ENCODE results near the gene IPP.

DNA sequence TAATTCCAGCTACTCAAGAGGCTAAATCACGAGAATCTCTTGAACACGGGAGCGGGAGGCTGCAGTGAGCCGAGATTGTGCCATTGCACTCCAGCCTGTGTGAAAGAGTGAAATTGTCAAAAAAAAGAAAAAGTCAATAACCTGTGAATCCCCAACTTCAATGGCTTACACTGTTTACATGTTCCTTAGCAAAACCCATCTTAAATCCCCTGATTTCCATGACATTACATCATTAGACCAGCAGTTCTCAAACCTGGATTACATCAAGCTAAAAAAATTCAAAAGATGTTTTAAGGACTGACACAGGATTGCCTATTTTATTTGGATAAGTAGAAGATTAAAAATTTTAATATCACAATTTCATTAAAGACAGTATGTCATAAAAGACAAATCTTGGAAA, 76.5 kb downstream of the IPP start:
- TF ChIP-seq, protein P1, sequence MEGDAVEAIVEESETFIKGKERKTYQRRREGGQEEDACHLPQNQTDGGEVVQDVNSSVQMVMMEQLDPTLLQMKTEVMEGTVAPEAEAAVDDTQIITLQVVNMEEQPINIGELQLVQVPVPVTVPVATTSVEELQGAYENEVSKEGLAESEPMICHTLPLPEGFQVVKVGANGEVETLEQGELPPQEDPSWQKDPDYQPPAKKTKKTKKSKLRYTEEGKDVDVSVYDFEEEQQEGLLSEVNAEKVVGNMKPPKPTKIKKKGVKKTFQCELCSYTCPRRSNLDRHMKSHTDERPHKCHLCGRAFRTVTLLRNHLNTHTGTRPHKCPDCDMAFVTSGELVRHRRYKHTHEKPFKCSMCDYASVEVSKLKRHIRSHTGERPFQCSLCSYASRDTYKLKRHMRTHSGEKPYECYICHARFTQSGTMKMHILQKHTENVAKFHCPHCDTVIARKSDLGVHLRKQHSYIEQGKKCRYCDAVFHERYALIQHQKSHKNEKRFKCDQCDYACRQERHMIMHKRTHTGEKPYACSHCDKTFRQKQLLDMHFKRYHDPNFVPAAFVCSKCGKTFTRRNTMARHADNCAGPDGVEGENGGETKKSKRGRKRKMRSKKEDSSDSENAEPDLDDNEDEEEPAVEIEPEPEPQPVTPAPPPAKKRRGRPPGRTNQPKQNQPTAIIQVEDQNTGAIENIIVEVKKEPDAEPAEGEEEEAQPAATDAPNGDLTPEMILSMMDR (IDR thresholded peaks at IDR 0.05) = no peak
- TF ChIP-seq POLR2A (IDR thresholded peaks at IDR 0.05) = no peak

Data from right lobe of liver (tissue), 4 donors.